ENCODE results near the gene TMEM123. TPM values are rescaled to one million over a fixed set of nuclear protein-coding genes. Genes with fewer than 3 reads are reported as not detected.

The TMEM123 gene
- total RNA-seq, 2 experiments from 2014 or later = 489 to 694 TPM

DNA sequence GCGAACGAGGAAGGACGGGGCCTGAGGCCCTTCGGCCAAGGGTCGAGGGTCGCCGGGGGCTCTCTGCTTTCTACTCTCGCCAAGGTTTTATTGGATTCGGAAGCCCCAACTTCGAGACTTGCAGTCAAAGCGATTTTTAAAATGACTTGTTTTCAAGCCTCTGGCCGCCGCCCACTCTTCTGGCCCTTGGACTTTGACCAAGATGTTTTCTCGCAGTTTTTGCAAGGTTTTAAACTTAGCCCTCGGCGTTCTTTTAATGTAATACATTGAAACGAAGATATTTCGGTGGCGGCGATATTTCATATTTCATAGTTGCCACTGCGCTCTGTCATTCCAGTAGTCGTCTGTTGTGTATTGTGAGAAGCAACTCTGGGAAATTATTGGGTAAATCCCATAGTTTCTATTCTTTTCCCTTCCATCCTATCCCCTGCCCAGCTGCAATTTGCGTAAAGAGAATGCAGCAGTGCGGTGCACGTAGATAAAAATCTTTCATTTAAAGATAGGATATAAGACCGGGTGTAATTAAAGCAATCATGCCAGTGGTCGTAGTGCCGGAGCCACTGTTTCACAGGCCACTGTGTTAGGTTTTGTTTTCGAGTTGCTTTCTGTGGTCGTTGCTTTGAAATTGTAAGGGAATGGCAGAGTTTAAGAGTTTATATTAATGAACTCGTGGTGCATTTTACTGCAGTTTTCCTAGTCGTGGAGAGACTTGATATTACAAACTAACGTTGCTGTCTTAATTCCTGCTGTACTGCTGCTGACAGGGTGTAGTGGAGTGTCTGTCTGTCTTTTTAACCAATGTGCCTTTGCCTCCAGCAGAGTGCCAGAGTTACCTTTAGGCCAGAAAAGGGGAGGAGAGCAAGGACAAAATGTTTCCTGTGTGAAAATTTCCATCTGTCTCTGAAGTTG lies 104.8 kb downstream of the TMEM123 start:
- Mint-ChIP-seq H3K9me3 (no peaks in the 10 kb centered on the region), H3K36me3 (ENCODE audit: low read depth) (peaks cover 28% of the 10 kb centered on the region), H3K4me3 (peak overlapping the region; percentile 91), H3K27ac (peak overlapping the region; percentile 99), H3K27me3 (no peaks in the 10 kb centered on the region), H3K4me1 (peaks cover 30% of the 10 kb centered on the region)
- DNase-seq = peak; percentile 24
- ChIA-PET POLR2A (no interaction called here), CTCF (interaction anchor here (1.7 to 3.0 kb wide), 2 partner anchors 13 to 54 kb away, joined by 5 to 17 read pairs; no protein-coding TSS in a partner anchor)

DNA sequence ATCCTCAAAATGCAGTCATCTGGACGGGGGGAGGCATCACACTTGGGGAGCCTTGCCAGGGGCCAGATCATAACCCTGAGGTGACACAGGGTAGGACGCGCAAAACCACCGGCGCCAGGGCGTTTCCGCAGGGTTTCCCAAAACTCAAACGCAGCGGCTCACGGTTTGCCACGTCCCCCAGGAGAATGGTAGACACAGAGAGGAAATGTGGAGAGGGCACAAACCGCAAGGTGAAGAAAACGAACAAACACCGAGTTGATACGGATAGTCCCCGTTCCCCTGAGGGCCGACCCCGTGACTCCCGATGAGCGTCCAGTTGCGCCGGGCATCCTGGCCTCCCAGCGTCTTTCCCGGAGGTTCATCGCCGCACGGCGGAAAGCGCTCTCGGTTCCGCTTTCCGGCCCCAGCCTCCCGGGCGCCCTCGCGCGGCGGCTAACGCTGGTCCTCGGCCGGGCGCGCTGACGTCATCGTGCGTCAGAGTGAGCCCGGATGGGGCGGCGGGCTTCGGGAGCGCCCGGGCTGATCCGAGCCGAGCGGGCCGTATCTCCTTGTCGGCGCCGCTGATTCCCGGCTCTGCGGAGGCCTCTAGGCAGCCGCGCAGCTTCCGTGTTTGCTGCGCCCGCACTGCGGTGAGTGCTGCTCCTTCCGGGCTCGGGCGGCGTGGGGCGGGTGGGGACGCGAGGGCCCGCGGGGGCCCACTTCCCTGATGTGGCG lies 105.7 kb downstream of the TMEM123 start, which contains the start of gene BIRC2:
Gene BIRC2, plus strand, starts transcription at position 467 of the 714 bp plus-strand sequence. CDS start 2,641 bp downstream, outside the sequence.
- Mint-ChIP-seq H3K36me3 (ENCODE audit: low read depth) (peaks cover 24% of the 10 kb centered on the region), H3K4me3 (peak within 1 kb of the TSS; percentile 91), H3K9me3 (no peaks in the 10 kb centered on the region), H3K4me1 (peaks cover 32% of the 10 kb centered on the region), H3K27ac (peak within 1 kb of the TSS; percentile 99), H3K27me3 (no peaks in the 10 kb centered on the region)
- POLR2A ChIA-PET = no interaction called here
- DNase-seq = peak; percentile 93
- CTCF ChIA-PET = interaction anchor here (1.0 kb wide), 1 partner anchor 13 kb away, joined by 3 read pairs; no protein-coding TSS in a partner anchor

DNA sequence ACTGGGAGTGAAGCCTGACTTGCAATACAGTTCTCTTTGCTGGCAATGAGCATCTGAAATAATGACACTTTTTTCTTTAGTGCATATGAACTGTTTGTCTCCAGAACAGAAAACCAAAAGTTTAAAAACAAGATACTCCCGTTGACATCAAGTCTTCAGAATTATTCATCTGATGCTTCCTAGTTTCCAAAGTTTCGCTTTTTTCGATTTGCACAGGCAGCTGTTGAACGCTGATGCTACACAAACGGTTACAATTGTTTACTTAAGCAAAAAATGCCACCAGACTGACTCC lies 106.2 kb downstream of the TMEM123 start:
- no peaks in the 10 kb centered on the region for H3K9me3 Mint-ChIP-seq
- CTCF ChIA-PET = interaction anchor here (1.0 kb wide), 1 partner anchor 14 kb away, joined by 3 read pairs; no protein-coding TSS in a partner anchor
- no peak for DNase-seq
- POLR2A ChIA-PET = no interaction called here
- H3K4me1 Mint-ChIP-seq = peaks cover 34% of the 10 kb centered on the region
- H3K27me3 Mint-ChIP-seq = no peaks in the 10 kb centered on the region
- H3K36me3 Mint-ChIP-seq (ENCODE audit: low read depth) = peaks cover 19% of the 10 kb centered on the region
- H3K4me3 Mint-ChIP-seq = peak overlapping the region; percentile 91
- H3K27ac Mint-ChIP-seq = peak overlapping the region; percentile 99

Other genes with a start within 250 kb of the TMEM123 start
- 10 to 100 TPM; 33.1 to 39.6 TPM for gene BIRC3, start 135.3 kb downstream of the TMEM123 start, total RNA-seq
- 10 to 100 TPM; 34.9 to 41.2 TPM for gene BIRC2, start 105.6 kb downstream of the TMEM123 start, total RNA-seq
- not detected for gene MMP7, start 78.0 kb upstream of the TMEM123 start, total RNA-seq
- not detected for gene MMP20, start 172.6 kb upstream of the TMEM123 start, total RNA-seq

Measured in activated CD4-positive, alpha-beta T cell treated with anti-CD3 and anti-CD28 coated beads, Interleukin-2, amount 10 ng/mL, durations not matched to agents 7 days and 5 days (primary cell).